DND-41 (cell line): ENCODE results near the gene NANP.

ENCODE experiments used
- CTCF ChIP-seq: IDR thresholded peaks from 2 replicates; pipeline ENCODE4 v1.5.1; 2012; ENCODE audit warnings: borderline replicate concordance, low read length, moderate library complexity, mild to moderate bottlenecking; ENCODE audit not compliant: poor library complexity, severe bottlenecking; ENCODE audit errors: extremely low read depth
- EZH2 ChIP-seq: IDR thresholded peaks from 3 replicates; pipeline ENCODE4 v1.6.1; 2012; ENCODE audit warnings: borderline replicate concordance, low read depth, mild to moderate bottlenecking, moderate library complexity, low read length, inconsistent platforms; ENCODE audit not compliant: severe bottlenecking

- no peak for TF ChIP-seq EZH2
- no peak for TF ChIP-seq CTCF
Measured at GRCh38 chr20:25632940-25633790, 9.4 kb upstream of the NANP start.
